Chondrocyte (in vitro differentiated cells): ENCODE data around the gene MAP3K8. TPM values are rescaled to one million over a fixed set of nuclear protein-coding genes. Genes with fewer than 3 reads are reported as not detected.

Source experiments
- DNase-seq: peaks from one replicate; pipeline ENCODE4 v3.0.0; 2021; ENCODE audit warnings: mixed read lengths, low spot score
- H3K27ac Mint-ChIP-seq: one replicate; pipeline ENCODE4 v1.8.0; 2021; ENCODE audit warnings: mild to moderate bottlenecking, moderate library complexity, mixed read lengths; ENCODE audit not compliant: unreplicated experiment
- H3K27me3 Mint-ChIP-seq: 2 replicates; pipeline ENCODE4 v1.8.0; 2021; ENCODE audit warnings: low read depth, mixed read lengths
- H3K36me3 Mint-ChIP-seq: 2 replicates; pipeline ENCODE4 v1.8.0; 2021; ENCODE audit warnings: low read depth, mixed read lengths
- H3K4me1 Mint-ChIP-seq: 2 replicates; pipeline ENCODE4 v1.8.0; 2021; ENCODE audit warnings: low read depth, mild to moderate bottlenecking, mixed read lengths
- H3K4me3 Mint-ChIP-seq: one replicate; pipeline ENCODE4 v1.8.0; 2021; ENCODE audit warnings: mild to moderate bottlenecking, moderate library complexity, mixed read lengths; ENCODE audit not compliant: unreplicated experiment
- H3K9me3 Mint-ChIP-seq: 2 replicates; pipeline ENCODE4 v1.8.0; 2021; ENCODE audit warnings: low read depth, mixed read lengths
- CTCF ChIP-seq: fragments of 200-600 bp; sonication (generic); IDR thresholded peaks from 2 replicates; pipeline ENCODE4 v1.5.0; 2021; ENCODE audit warnings: antibody characterized with exemption, mild to moderate bottlenecking, moderate library complexity
- total RNA-seq: library from RNA; stranded (reverse); gene quantifications from 3 replicates; pipeline ENCODE4 v1.2.1, GENCODE V29; 2021

The MAP3K8 gene
- total RNA-seq, 1 donor from 2014 or later: 9.4 TPM

- Mint-ChIP-seq H3K36me3 (no peaks in the 10 kb centered on the region), H3K9me3 (no peaks in the 10 kb centered on the region), H3K27me3 (peaks cover 7% of the 10 kb centered on the region), H3K27ac (no peak overlapping the region), H3K4me3 (no peak overlapping the region), H3K4me1 (peaks cover 13% of the 10 kb centered on the region)
- DNase-seq: no peak
- TF ChIP-seq CTCF: no peak
These were observed 68.5 kb downstream of the MAP3K8 start for GRCh38 chr10:30502266-30503060.

- TF ChIP-seq CTCF: no peak
These were observed 69.8 kb downstream of the MAP3K8 start for GRCh38 chr10:30503700-30504266.

GRCh38 chr10:30505543-30506298, 71.7 kb downstream of the MAP3K8 start:
- Mint-ChIP-seq H3K27me3 (peaks cover 7% of the 10 kb centered on the region), H3K4me1 (peaks cover 17% of the 10 kb centered on the region), H3K9me3 (no peaks in the 10 kb centered on the region), H3K4me3 (no peak overlapping the region), H3K36me3 (no peaks in the 10 kb centered on the region), H3K27ac (no peak overlapping the region)
- DNase-seq: no peak
- no peak for TF ChIP-seq CTCF

More at GRCh38 chr10:30503700-30504266, 69.8 kb downstream of the MAP3K8 start:
- DNase-seq: no peak
- no peak overlapping the region for H3K27ac Mint-ChIP-seq
- H3K27me3 Mint-ChIP-seq: peaks cover 7% of the 10 kb centered on the region
- H3K9me3 Mint-ChIP-seq: no peaks in the 10 kb centered on the region
- peaks cover 13% of the 10 kb centered on the region for H3K4me1 Mint-ChIP-seq
- H3K4me3 Mint-ChIP-seq: no peak overlapping the region
- no peaks in the 10 kb centered on the region for H3K36me3 Mint-ChIP-seq

GRCh38 chr10:30509508-30509907, 75.5 kb downstream of the MAP3K8 start:
- no peak overlapping the region for H3K27ac Mint-ChIP-seq
- peaks cover 3% of the 10 kb centered on the region for H3K27me3 Mint-ChIP-seq
- H3K9me3 Mint-ChIP-seq: no peaks in the 10 kb centered on the region
- no peak overlapping the region for H3K4me3 Mint-ChIP-seq
- no peaks in the 10 kb centered on the region for H3K36me3 Mint-ChIP-seq
- TF ChIP-seq CTCF: no peak
- no peak for DNase-seq
- H3K4me1 Mint-ChIP-seq: peaks cover 9% of the 10 kb centered on the region
